ENCODE data around the gene CEP112. TPM values are rescaled to one million over a fixed set of nuclear protein-coding genes. Genes with fewer than 3 reads are reported as not detected.

CEP112 gene
- total and polyA plus RNA-seq, 2 of the 8 experiments (the other 6 are each of a cell fraction or from before 2014, with no cell fraction given) = 0.62 to 3.1 TPM

DNA sequence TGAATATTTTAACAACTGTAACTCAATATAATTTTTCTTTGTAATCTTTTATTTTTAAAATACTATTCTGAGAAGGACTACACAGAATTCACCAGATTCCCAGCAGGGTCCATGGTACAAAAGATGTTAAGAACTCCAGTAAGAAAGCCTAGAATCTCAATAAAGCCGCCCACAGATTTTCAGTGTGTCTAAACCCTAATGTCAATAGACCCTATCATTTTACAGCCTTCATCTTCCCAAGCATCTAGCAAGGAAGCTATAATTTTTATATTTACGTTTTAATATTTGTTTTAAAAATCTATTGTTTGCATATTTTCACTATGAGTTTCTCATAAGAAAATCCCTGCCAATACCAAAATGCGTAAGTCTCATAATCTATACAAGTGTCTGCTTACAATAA lies 148.5 kb downstream of the CEP112 start:
- H3K27me3 ChIP-seq (replicated peaks in 1 of 4; ENCODE audit: control insufficient read depth in 3 of 4, extremely low read depth in 1 of 4, insufficient read depth in 3 of 4, low read length in 3 of 4) = no peaks in the 10 kb centered on the region
- 69% methylated on average over 3 of the region's 3 CpGs; no CpG with 5 or more reads in 1 of the 2 experiments for WGBS, 2 experiments (ENCODE audit: extremely low coverage in 1 of 2, insufficient coverage in 1 of 2, insufficient read length in 1 of 2, insufficient replicate concordance in 2 of 2, low coverage in 1 of 2, low lambda C conversion rate in 2 of 2, missing lambda C conversion rate in 1 of 2)

More for the DNA sequence above, 148.5 kb downstream of the CEP112 start:
- Histone ChIP-seq H4K8ac (ENCODE audit: extremely low read depth, insufficient read depth, low read length) (no peak overlapping the region), H3K23me2 (ENCODE audit: low read depth, low read length) (no peaks in the 10 kb centered on the region), H3K23ac (ENCODE audit: insufficient read length) (no peak overlapping the region), H3K79me1 (ENCODE audit: low read depth, low read length) (no peaks in the 10 kb centered on the region), H3K36me3 (ENCODE audit: control insufficient read depth in 2 of 4, insufficient read depth in 4 of 4, low read length in 3 of 4) (no peaks in the 10 kb centered on the region), H3K4me1 (replicated peaks in 1 of 4; ENCODE audit: control insufficient read depth in 3 of 4, insufficient read depth in 4 of 4, low read length in 3 of 4) (no peaks in the 10 kb centered on the region), H3K4ac (replicated peaks; ENCODE audit: insufficient read length, low read depth, low read length) (no peak overlapping the region), H3K9ac (replicated peaks in 1 of 4; ENCODE audit: extremely low read depth in 1 of 4, low read depth in 3 of 4, low read length in 3 of 4) (no peak overlapping the region), H3K4me3 (ENCODE audit: extremely low read depth in 1 of 4, insufficient read depth in 2 of 4, low read depth in 3 of 4, low read length in 4 of 4) (no peak overlapping the region), H2BK120ac (replicated peaks; ENCODE audit: low read depth, low read length) (no peak overlapping the region), H2AK5ac (ENCODE audit: low read depth, low read length) (no peak overlapping the region), H4K91ac (replicated peaks; ENCODE audit: insufficient read length, low read length) (no peak overlapping the region), H3K9me3 (ENCODE audit: insufficient read depth in 2 of 2, low read depth in 1 of 2, low read length in 1 of 2) (no peaks in the 10 kb centered on the region), H4K20me1 (replicated peaks in 1 of 2; ENCODE audit: control insufficient read depth in 1 of 2, insufficient read depth in 2 of 2, low read length in 2 of 2) (no peaks in the 10 kb centered on the region), H2BK20ac (ENCODE audit: low read length) (no peak overlapping the region), H2AFZ (ENCODE audit: low read length) (no peak overlapping the region), H2BK12ac (ENCODE audit: low read depth, low read length) (no peak overlapping the region), H4K5ac (ENCODE audit: insufficient read length, low read depth, low read length) (no peak overlapping the region), H2BK15ac (ENCODE audit: low read length) (no peak overlapping the region), H2BK5ac (ENCODE audit: low read depth, low read length) (no peak overlapping the region), H3K27ac (ENCODE audit: low read depth, low read length) (no peak overlapping the region), H3K79me2 (ENCODE audit: control insufficient read depth in 1 of 2, insufficient read depth in 2 of 2, low read length in 2 of 2) (no peaks in the 10 kb centered on the region), H3K4me2 (ENCODE audit: insufficient read depth in 1 of 2, low read depth in 2 of 2, low read length in 2 of 2) (no peak overlapping the region), H3K14ac (ENCODE audit: insufficient read length) (no peak overlapping the region), H3K56ac (replicated peaks; ENCODE audit: insufficient read length, low read depth, low read length) (no peak overlapping the region), H3K18ac (ENCODE audit: extremely low read depth, low read length) (no peak overlapping the region)
- no peak for FAIRE-seq
- ChIA-PET POLR2A (ENCODE audit: partially characterized antibody) (no interaction called here), CTCF (ENCODE audit: partially characterized antibody) (no interaction called here)
- TF ChIP-seq BRCA1 (IDR thresholded peaks at IDR 0.05; ENCODE audit: low read depth, low read length) (no peak), GABPA (IDR thresholded peaks at IDR 0.05; ENCODE audit: borderline replicate concordance, insufficient read depth, low read length) (no peak), TEAD4 (IDR thresholded peaks at IDR 0.05; ENCODE audit: low read depth, low read length) (no peak), SIX5 (IDR thresholded peaks at IDR 0.05; ENCODE audit: low read depth, low read length) (no peak), KDM4A (IDR thresholded peaks at IDR 0.05; ENCODE audit: low read depth, low read length, severe bottlenecking) (no peak), RAD21 (IDR thresholded peaks at IDR 0.05 in 1 of 2, conservative IDR thresholded peaks at IDR 0.05 in 1 of 2; ENCODE audit: low read depth in 2 of 2, low read length in 2 of 2) (no peak), SIRT6 (IDR thresholded peaks at IDR 0.05; ENCODE audit: low read length) (no peak), RXRA (IDR thresholded peaks at IDR 0.05; ENCODE audit: insufficient read depth, low read depth, low read length) (no peak), EZH2 (IDR thresholded peaks at IDR 0.05; ENCODE audit: low read depth, low read length, severe bottlenecking) (no peak), BCL11A (IDR thresholded peaks at IDR 0.05; ENCODE audit: low read depth in 2 of 2, low read length in 2 of 2) (no peak), SIN3A (conservative IDR thresholded peaks at IDR 0.05 in 1 of 2, IDR thresholded peaks at IDR 0.05 in 1 of 2; ENCODE audit: low read depth in 1 of 2, low read length in 2 of 2) (no peak), SAP30 (IDR thresholded peaks at IDR 0.05; ENCODE audit: insufficient read depth, insufficient replicate concordance, low read length) (no peak), RBBP5 (IDR thresholded peaks at IDR 0.05; ENCODE audit: borderline replicate concordance, low read depth, low read length) (no peak)
- no peak for DNase-seq (ENCODE audit: low read depth in 1 of 2, low spot score in 2 of 2)

Measured in H1 (cell line).